Mesenteric fat pad (tissue), 1 donor: ENCODE results near the gene XRCC5. TPM values are rescaled to one million over a fixed set of nuclear protein-coding genes. Genes with fewer than 3 reads are reported as not detected.

ENCODE experiments used
- DNase-seq: peaks from one replicate; pipeline ENCODE4 v3.0.0-alpha.2; 2020; ENCODE audit warnings: low spot score
- total RNA-seq: library from RNA; stranded (reverse); fragmentation: NEBNext Ultra II Directional; extraction: Animal tissue kit (Norgen Biotek cat#: 25700); gene quantifications from one replicate; pipeline ENCODE4 v1.2.1, GENCODE V29; 2021
- donor health status: DM: yes; HTN: yes; CAD: no.

Gene XRCC5
- total RNA-seq, 1 donor from 2014 or later: 213 TPM

GRCh38 chr2:216151313-216152025 lies 42.3 kb downstream of the XRCC5 start:
- DNase-seq: no peak

- no peak for DNase-seq
These were observed 46.8 kb downstream of the XRCC5 start for GRCh38 chr2:216155954-216156353.

- no peak for DNase-seq
These were observed 47.7 kb downstream of the XRCC5 start for GRCh38 chr2:216156822-216157221.

GRCh38 chr2:216159144-216159543 lies 50.0 kb downstream of the XRCC5 start:
- DNase-seq: no peak

DNA sequence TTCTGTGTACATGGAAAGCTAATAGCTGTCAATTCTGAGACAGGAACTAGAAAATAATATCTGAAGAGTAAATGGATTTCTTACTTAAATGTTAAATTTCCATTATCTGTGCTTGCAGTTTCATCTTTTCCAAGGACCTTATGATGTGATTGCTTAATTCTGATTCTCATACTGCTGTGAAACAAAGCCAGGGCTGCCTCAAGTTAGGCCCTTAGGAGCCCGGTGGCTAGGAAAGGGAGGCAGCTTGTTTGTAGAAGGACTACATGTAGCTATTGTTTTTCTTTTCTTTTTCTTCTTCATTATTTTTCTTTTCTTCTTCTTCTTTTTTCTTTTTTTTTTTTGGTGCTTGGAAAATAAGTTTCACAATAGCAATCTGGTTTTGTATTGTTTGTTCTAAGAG lies 50.5 kb downstream of the XRCC5 start:
- no peak for DNase-seq

DNA sequence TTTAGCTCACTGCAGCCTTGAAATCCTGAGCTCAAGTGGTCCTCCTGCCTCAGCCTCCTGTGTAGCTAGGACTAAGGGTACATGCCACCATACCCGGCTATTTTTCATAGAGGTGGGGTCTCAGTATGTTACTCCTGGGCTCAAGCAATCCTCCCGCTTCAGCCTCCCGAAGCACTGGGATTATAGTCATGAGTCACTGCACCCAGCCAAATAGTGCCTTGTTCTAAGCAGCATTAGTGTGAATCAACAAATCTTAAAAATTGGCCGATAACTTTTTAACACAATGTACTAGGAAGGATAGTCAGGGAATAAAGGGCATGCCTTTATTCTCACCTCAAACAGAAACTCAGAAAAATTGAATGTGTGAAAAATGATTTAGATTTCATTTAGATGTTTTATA lies 51.6 kb downstream of the XRCC5 start:
- no peak for DNase-seq

GRCh38 chr2:216161967-216162366 lies 52.8 kb downstream of the XRCC5 start:
- DNase-seq: no peak

GRCh38 chr2:216163518-216163917 lies 54.4 kb downstream of the XRCC5 start:
- DNase-seq: no peak

DNA sequence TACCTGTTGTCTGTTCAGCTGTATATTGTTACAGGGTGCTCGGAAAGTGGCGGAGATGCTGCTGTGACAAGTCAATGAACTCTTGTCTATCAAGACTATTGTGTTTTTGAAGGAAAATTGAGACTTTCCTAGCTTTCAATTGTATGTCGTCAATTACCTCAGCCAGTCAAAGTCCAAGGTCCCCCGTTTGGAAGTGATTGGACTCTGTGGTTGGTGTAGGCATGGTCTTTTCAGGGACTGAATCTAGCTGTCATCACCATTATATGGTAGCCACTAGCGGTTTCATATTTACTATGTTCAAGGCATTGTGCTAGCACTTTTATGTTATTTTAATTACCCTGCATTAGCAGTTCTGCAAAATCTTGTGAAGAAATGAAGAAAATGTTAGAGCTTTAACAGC lies 54.9 kb downstream of the XRCC5 start:
- no peak for DNase-seq

GRCh38 chr2:216164576-216164975 lies 55.4 kb downstream of the XRCC5 start:
- no peak for DNase-seq

DNA sequence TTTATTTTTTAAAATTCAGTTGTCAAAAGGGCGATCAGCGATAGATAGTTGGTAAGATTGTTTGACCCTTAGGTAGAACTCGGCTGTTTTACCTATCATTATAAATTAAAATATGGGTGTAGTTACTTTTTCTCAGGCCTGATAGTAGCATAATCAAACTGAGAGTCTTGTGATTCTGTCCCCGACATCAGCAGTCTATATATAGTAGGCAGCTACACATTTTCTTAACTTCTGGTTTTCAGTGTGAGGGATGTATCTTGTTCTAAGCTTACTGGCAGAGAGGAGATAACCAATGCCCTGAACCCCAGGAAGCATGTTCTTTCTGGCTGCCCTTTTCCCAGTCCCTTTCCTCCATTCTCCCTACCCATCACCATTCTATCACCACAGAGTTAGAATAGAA lies 56.6 kb downstream of the XRCC5 start:
- DNase-seq: no peak

- DNase-seq: no peak
These were observed 59.9 kb downstream of the XRCC5 start for GRCh38 chr2:216169087-216169486.

DNA sequence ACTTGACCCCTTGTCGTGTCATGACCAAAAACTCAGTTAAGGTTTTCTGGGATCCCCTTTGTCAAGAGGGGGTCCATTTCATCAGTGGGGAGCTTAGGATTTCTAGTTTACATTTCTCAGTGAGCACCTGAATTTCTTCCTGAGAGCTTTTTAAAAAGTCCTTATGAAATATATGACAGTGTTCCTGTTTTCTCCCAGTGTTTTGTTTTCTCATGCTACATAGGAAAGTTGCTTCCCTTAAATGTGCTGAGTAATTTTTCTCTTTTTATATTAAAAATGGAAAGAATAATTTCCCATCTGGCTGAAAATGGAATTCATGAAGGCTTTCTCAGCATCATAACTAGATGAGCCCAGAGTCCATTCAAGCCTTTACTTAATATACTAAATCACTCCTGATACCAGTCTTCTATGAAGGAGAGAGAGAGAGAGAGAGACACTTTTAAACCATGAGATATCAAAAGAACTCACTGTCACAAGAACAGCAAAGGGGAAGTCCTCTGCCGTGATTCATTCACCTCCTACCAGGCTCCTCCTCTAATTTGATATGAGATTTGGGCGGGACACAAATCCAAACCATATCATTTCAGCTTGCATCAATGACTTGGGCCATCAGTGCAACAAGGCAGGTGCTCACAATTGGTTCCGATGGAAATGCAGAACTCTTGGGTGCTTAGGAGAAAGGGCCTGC lies 61.1 kb downstream of the XRCC5 start:
- no peak for DNase-seq

DNA sequence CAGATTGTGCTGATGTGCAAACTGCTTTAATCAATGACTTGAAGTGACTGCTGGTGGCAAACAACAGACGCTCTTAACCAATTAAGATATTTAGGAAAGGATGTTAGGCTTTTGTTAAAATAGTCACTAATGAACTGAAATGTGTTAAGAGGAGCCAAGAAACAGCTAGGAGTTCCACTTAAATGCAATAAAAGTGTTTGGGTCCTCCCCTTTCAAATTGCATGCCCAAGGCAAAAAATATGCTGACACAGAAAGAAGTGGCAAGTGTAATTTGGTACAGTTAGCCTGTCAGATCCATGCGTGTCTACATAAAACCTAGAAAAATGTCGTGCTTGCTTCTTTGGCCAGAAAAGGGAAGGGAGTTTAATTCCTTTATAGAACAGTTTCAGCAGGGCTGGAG lies 61.9 kb downstream of the XRCC5 start:
- no peak for DNase-seq

- DNase-seq: no peak
These were observed 63.3 kb downstream of the XRCC5 start for GRCh38 chr2:216172493-216172892.

DNA sequence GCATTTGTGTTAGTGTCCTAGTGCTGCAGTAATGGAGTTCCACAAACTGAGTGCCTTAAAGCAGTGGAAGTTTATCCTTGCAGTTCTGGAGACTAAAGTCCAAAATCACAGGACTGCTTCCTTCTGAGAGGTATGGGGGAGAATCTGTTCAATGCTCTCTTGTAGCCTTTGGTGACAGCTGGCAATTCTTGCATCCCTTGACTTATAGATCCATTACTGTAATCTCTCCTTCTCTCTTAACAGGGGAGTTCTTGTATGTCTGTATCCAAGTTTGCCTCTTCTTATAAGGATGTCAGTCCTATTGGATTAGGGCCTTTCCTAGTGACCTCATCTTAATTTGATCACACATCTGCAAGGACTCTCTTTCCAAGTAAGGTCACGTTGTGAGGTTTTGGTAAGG lies 69.9 kb downstream of the XRCC5 start:
- no peak for DNase-seq

- no peak for DNase-seq
These were observed 72.2 kb downstream of the XRCC5 start for GRCh38 chr2:216181351-216181750.

GRCh38 chr2:216181953-216182461 lies 72.9 kb downstream of the XRCC5 start:
- DNase-seq: no peak

DNA sequence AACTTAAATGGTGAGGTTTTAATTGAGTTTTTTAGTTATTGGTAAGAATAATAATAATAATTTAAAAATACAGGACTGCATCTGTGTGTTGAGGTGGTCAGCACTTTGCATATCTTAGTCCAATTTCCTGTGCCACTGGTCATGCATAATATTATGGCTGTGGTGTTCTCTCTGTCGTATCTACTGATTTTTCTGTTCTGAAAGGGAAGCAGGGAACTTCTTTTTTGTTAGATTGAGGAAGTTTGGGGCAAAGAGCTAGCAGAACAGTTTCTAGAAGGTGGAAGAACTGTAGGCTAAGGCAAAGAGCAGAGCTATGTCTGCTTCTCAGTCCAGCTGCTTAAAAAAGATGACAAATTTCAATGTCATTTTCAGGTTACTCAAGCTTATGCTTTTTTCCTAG lies 74.3 kb downstream of the XRCC5 start:
- DNase-seq: no peak

GRCh38 chr2:216188559-216188850 lies 79.4 kb downstream of the XRCC5 start:
- DNase-seq: no peak

DNA sequence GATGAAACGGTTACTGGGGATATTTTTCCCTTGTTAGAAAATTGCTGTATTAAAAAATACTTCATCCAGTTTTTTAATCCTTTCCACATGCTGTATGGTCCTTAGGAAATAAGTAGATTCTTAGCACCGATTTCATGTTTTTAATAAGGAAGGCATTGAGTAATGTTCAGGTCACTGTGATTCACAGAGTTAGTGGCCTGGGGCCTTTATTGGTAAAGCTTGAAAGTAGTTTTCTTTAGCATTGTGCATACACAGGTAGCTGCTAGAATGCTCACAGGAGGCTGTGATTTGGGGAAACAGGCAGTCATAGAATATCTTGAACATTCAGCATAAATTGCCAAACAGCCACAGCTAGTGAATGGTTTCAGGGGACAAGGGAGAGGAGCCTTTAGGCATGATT lies 79.8 kb downstream of the XRCC5 start:
- DNase-seq: no peak

GRCh38 chr2:216189410-216189809 lies 80.3 kb downstream of the XRCC5 start:
- no peak for DNase-seq

DNA sequence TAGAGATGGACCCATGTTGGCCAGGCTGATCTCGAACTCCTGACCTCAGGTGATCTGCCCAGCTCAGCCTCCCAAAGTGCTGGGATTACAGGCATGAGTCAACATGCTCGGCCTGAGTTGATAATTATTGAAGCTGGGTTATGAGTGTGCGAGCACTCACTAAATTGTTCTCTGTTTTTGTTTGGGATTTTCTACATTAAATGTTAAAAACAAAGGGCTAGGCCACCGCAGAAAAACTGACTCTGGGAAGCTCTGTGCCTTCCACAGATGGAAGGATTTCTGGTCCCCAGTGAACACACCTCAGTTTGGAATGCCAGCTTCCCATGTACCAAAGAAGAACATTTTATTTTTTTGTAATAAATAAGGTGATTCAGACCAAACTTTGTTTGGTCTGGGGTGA lies 83.0 kb downstream of the XRCC5 start:
- DNase-seq: no peak
